ENCODE measurements around the gene COL6A1.
"Not testable (repeated sequence)": the region's sequence is repeated elsewhere in the genome, so short reads cannot be mapped to it uniquely, and the experiment has no call there.

COL6A1 gene

DNA sequence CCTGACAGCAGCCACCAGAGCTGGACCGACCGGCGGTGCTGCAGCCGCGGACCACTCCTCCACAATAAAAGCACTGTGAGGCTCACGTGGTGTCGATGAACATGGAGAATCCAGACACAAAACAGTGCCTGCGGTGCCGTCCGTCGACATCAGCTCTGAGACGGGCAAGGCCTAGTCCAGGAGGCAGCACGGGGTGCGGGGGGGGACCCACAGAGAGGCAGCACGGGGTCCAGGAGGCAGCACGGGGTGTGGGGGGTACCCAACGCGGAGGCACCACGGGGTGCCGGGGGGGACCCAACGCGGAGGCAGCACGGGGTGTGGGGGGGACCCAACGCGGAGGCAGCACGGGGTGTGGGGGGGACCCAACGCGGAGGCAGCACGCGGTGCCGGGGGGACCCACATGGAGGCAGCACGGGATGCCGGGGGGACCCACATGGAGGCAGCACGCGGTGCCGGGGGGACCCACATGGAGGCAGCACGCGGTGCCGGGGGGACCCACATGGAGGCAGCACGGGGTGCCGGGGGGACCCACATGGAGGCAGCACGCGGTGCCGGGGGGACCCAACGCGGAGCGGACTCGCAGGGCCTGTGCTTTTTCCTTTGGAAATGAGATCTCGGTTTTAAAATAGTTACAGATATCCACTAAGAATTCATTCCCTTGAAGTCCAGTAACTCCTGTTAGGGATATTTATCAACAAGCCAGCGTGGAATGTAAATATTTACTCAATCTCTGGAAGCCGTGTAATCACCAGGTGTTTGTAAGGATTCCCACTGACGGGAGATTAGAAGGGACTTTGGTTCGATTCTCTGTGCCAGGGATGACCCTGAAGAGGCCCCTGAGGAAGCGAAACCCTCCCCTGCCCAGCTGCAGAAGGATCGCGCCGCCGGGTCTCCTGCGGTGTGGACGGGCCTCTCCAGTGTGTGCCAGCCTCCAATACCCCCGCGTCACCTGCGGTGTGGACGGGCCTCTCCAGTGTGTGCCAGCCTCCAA lies 52.1 kb downstream of the COL6A1 start:
- DNase-seq = no peak

DNA sequence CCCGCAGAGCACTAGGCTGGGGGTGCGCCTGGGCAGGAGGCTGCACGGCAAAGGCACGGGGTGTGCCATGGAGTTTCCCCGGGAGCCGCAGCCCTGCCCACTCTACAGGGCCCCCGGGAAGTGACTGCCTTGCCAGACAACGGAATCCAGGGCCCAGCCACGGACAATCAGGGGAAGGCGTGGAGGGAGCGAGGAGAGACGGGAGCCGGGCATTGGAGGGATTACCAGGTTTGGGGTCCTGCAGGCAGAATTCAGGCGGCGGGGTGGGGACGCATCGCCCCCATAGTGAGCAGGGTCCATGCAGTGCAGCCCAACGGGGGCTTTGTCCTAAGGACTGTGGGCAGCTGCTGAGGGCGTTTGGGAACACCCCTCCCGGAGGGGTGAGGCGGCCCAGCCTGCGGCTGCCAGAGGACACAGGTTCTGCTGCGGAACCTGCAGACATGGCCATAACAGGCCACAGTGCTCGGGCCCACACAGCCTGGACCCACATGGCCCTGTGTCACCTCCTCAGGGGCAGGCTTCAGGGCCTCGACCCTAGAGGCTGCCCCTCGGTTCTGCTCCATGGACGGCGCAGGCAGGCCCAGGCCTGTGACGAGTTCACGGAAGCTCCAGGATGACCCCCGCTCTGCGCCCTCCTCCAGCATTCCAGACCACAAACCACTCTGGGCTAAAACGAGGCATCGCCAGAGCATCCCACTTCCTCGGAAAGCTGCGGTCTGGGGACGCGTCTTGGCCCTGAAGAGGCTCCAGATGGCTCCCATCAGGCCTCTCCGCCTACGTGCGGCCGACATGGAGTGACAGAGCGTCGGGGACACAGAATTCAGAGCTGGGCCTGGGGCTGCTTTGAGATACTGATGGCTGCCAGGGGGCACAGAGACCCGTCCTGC lies 54.5 kb downstream of the COL6A1 start:
- no peak for DNase-seq

DNA sequence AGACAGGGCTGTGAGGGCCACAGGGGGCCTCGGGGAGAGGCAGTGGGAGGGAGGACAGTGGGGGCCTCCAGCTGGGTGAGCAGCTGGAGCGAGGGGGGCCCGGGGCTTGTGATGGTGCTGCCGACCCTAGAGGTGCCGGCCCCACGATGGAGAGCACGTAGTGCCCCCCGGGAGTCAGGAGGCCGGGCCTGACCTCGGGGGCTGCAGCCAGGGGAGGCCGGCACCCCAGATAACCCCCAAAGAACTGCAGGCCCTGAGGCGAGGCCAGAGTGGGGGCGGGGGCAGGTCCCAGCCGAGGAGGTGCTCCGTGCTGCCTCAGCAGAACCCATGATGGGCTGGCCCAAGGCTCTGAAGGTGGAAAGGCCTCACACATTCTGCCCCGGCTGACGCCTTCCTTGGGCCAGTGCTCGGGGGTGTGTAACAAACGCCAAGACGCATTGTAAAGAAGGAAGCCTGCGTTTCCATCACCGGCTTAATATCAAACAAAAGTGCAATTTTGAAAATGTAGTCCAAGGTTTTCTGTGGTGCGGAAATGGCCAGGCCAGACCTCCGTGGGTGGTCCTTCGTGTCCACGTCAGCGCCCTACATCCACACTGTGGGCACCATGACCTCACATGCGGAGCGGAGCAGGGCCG lies 55.2 kb downstream of the COL6A1 start:
- DNase-seq = no peak

DNA sequence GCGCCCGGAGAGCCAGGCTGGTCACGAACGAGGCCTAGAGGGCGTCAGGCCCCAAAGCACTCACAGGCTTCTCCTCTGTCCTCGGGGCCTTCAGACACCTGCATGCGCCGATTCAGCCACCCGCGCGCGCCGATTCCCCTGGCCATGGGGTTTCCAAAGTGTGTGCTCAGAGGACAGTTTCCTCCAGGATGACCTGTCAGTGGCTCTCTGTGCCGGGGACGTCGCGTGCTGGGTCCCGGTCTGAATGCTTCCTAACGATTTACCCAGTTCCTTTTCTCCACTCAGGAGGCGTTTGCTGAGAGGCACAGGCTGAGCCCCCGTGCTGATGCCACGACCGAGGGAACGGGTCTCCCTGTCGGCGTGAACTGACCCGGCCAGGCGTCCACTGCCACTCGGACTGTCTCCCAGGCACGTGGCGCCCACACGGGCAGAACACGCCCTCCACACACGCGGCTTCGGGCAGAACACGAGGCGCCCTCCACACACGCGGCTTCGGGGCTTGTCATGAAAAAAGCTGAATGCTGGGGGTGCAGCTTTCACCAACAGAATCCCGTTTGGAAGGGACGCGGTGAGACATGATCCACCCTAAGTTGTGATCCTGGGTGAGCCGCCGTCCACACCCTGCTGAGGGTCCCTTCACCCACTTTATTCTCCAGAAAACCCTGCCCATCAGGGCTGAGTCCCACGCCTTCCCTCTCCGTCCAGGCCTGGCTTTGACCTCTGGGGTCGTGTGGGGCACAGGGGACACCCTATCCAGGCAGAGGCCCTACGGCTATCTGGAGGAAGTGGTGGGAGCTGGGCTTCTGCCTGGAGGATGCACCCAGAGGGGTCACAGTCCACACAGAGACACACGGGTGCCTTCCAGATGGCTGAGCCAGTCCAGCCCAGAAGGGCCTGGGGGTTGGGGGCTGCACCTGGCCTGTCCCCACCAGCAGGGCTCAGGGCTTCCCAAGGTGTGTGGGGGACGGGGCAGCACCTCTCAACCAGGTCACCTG lies 56.1 kb downstream of the COL6A1 start:
- DNase-seq = no peak

DNA sequence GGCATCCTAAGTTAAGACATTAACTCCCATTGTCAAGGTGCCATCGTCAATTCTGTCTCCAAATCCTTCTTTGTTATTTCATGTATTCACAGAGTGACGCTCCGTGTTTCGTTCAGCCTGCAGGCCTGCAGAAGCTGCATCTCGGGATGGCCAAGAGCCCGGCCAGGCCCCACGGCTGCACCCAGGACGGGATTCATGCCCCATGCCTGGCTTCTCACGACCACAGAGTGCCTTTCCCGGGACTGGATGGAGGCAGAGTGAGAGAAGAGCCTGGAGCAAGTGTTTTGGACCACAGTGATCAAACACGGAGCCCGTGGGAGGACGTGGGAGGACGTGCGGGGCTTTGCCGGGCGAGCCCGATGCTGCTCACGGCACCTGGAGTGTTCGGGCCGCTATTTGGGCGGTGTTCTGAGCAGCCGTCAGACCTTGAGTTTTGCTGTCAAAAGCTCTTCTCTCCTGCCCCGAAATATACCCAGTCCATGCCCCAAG lies 56.8 kb downstream of the COL6A1 start:
- no peak for DNase-seq

DNA sequence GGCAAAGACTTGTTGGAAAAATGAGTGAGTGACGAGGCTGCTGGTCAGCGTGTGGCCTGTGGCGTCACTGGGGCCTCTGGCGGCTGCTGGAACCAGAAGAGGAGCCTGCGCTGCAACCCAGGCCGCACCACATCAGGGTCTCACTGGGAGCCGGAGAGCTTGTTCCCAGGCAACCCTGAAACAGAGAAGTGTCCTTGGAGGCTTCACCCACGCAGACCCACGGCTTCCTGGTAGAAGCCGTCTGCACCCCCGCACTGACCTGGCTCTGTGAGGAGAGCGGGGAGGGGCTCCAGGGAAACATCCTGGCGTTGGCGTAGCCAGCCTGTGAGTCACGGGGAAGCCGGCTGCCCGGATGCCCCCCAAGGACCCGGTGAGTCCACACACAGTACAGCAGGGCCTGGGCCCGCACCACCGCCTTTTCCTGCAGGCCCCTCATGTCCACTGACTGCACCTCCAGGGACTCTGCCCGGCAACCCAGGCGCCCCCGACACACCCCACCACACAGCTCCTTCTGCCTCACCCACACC lies 57.4 kb downstream of the COL6A1 start:
- DNase-seq = no peak

DNA sequence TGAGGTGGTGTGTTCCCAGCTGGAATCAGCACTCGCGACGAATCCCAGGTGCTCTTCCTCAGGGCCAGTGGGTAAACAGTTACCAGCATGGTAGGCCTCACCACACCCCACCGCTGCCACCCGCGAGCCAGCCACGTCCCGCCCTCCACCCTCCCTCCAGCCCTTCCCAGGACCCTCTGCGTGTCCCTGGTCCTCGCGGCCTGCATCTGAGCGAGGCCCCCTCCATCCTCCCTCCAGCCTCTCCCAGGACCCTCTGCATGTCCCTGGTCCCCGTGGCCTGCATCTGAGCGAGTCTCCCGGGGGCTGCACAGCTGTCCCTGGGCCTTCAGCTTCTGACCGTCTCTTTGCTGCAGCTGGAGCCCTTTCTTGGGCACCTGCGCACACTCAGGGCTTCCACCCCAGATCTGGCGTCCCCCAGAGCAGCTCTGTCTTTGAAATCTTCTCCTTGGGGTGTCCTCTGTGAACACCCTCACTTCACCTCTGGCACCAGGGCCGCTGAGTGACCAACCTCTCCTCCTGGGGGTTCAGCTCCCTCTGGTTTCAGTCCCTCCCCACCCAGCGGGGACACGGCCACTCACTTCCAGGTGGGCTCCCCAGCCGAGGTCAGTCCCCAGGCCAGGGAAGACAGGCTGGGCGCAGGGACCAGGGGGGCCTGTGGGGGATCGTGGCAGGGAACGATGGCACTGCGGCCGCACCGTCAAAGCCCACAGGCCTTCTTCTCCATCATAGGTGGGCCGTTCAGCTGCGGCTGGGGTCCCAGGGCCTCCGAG lies 58.5 kb downstream of the COL6A1 start:
- no peak for DNase-seq

DNA sequence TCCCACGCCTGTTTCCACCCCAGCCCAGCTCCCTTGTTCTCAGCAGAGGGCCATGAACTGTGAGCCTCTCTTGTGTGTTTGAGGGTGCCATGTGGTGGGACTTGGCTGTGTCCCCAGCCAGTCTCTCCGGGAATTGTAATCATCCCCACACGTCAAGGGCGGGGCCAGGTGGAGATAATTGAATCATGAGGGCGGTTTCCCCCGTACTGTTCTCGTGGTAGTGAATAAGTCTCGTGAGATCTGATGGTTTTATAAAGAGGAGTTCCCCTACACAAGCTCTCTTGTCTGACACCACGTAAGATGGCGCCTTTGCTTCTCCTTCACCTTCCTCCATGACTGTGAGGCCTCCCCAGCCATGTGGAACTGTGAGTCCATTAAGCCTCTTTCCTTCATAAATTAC lies 59.1 kb downstream of the COL6A1 start:
- no peak for DNase-seq

DNA sequence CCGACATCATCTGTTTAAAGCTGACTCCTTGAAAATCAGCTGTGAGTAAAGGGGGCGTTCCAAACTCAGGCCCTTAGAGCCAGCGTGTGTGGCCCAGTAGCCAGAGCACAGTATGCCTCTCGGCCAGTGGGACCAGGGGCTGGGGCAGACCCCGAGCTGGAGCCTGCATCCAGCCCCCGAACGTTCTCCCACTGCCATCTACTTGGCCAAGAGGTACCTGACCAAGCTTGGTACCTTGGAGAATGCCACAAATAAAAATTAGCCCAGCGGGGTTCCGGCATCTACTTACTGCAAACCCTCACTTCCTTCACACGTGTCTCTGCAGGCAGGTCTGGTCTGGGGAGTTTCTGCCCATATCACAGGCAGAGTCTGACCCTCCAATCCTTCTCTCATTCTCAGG lies 59.6 kb downstream of the COL6A1 start:
- no peak for DNase-seq

DNA sequence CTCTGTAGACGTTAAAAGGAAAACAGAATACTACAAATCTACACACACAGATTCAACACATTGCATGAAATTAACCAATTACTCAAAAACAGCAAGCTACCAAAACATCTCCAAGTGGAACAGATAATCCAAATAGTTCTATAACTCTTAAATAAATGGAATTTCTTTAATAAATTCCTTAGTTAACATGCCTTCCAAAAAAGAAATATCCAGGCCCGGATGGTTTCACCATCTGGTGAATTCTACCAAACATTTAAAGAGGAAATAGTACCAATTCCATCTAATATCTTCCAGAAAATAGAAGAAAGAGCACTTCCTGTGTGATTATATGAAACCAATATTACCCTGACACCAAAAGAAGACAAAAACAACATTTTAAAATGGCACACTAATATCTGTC lies 63.6 kb downstream of the COL6A1 start:
- no peak for DNase-seq

DNA sequence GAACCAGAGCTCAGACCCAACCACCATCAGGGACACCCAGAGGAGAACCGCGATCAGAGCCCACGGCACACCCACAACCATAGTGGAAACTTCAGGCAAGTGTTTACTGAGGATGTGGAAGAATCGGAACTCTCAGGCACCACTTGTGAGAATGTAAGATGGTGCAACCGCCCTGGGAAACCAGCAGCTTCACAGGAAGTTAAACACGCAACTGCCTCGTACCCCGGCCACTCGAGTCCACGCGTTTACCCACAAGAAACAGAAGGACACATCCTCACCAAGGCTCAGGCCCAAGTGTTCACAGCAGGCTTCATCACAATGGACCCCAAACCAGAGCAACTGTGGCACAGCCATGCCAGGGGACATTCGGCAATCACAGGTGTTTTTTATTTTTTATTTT lies 64.9 kb downstream of the COL6A1 start:
- DNase-seq = no peak

DNA sequence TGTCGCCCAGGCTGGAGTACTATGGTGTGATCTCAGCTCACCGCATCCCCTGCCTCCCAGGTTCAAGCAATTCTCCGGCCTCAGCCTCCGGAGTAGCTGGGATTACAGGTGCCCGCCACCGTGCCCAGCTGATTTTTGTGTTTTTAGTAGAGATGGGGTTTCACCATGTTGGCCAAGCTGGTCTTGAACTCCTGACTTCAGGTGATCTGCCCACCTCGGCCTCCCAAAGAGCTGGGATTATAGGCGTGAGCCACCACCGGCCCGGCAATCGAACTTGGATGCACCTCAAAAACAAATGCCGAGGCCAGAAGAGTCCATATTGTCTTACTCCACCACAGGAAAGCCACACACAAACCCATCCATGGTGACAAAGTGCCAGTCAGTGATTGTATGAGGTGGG lies 65.3 kb downstream of the COL6A1 start:
- DNase-seq = not testable (repeated sequence)

DNA sequence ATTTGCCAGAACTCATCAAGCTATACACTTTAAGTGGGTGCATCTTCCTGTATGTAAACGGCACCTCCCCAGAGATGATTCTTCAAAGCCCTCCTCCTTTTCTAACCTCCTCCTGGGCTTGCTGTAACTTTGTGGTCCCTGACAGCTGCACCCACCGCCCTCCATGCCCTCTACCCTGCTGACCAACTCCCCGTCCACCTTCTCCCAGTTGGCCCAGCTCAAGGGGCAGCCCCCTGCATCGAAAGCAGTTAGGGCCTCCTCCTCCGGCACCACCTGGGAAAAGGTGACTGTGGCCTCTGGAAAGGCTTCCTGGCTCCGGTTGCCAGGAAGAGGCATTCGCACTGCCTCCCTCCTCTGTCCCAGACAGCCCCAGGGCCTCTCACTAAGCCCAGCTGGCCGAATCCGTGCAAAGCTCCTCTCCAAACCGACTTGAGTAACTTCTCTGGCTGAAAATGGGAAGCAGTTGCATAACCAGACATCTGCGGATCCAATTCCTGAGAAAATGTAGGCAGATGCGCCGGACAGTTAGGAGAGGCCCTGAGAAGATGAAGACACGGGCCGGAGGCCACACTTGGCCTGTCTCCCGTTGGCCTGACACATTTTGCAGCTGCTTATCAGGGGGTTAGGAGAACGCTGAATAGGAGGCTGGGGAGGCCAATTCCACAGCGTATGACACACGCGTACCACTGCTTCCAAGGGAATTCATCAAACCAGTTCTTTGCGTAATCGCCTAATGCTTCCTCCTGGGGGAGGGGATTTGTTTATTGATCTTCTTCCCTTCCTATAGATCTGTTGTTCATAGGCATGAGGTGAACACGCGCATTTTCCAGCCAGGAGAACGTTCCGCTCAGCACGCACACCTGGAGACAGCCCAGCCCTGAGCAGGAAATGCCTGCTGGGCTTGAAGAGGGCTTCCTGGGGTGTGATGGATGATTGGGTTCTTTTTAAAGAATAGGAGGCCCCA lies 67.6 kb downstream of the COL6A1 start:
- no peak for DNase-seq

DNA sequence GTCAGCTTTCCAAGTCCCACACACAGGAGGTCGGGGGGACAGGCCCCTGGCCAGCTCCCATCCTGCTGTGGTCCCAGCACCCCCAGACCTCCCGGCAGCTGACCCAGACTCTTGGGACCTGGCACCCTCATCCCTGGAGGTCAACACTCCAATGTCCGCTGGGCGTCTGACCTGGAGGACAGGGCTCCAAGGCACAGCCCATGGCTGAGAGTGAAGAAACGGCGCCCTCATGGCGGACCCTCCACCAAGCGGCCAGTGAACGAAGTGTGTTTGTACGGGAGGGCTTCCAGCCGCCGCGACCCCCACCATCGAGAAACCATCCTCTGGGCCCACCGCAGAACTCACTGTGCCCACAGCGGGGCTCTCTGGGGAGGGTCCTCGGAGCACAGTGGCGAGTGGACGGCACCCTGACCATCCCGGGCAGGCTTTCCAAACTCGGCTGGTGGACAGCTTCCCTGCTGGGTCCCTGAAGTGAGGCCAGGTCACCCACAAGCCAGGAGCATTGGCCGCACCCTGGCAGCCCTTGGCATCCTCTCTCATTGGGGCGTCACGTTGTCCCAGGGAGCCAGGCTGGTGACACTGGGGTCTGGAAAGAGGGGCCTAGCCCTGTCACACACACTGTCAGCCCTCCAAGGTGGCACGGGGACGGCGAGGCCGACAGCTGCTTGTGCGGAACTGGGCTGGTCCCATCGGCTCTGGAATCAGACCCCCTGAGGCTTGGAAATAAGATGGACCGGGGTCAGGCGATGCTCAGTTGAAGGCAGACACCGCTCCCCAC lies 68.5 kb downstream of the COL6A1 start:
- DNase-seq = no peak

DNA sequence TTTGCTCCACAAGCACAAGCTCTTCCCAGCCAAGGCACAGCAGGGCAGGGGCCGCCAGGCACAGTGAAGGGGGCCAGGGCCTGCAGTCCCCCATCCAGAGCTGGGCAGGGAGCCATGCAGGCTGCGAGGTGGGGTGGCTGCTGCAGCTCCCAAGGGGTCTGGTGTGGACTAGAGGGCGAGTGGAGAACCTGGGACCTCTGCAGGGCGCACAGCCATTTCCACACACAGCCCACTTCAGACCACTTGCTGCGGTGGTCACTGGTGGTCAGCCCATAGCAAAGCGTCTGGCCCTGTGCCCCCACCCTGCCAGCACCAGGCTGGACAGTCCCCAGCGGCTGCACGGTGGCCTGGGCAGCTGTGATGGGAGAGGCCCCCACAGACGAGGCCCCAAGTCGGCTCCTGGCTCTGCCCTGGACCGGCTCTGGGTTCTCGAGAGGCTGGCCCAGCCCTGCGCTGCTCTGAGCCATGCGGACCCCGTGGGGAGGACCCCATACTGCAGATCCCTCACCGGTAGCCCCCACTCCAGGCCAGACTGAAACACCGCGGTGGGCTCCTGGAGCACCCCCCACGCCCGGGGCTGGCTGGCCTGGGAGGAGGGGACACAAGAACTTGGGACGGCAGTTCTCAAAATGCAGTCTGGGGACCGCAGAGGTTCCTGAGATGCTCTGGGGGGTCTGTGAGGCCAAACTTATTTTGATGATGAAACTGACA lies 69.3 kb downstream of the COL6A1 start:
- no peak for DNase-seq

DNA sequence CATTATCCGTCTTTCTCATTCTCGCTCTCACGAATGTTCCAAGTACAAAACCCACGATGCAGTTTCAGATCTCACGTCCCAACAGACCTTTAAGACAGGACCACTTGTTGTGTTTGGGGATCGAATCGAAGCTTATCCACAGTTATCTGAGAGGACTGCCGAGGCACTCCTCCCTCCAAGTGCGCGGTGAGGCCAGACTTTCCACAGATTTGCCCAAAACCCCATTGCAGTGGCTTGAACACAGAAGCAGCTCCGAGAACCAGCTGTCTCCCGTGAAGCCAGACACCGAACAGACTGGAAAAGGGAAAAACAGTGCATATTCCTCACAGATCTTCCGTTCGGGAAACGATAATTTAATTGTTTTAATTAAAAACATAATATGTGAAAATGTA lies 69.8 kb downstream of the COL6A1 start:
- DNase-seq = no peak

DNA sequence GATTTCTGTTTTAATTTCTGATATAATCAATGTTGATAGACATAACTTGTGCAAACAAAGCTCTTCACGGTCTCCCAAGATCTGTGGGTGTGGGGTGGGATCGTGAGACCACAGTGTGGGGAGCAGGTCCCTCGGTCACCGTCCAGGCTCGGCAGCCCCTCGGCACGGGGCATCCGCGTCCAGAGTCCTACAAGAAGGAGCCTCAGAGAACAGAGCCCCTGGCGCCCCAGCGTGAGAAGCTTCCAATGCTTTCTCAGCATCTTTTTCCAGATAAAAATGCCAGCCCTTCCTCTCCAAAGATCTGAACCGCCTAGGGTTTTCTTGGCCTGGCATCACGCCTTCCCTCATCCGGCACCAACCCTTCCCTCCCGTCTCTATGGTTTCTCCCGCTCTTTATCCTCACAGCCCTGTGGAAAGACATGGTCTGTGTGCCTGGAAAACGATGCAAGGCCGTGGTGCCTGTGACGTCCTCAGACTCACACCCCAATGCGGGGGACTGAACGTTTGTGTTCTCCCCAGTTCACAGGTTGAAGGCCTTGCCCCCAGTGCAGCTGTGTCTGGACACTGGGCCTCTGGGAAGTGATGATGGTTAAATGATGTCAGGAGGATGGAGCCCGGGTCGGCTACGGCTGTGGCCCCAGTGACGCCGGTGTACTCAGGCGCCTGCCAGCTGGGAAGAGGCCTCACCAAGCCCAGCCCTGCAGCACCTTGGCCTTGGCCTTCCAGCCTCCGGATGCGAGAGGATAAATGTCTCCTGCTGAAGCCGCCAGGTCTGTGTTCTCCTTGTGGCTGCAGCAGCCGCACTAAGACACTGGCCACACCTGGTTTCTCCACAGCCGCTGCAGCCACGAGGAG lies 70.5 kb downstream of the COL6A1 start:
- DNase-seq = no peak

All from activated CD4-positive, alpha-beta T cell treated with anti-CD3 and anti-CD28 coated beads, Interleukin-2, Interleukin-6, amounts not matched to agents 100 ng/mL and 50 ng/mL, durations not matched to agents 16 hours and 8 hours (primary cell).